Testis (tissue), 2 donors: ENCODE measurements around the gene PRSS35.

Experiments
- POLR2A ChIP-seq: fragments of 450-650 bp; IDR thresholded peaks from one replicate; pipeline ENCODE4 v1.6.1; 2017; ENCODE audit warnings: antibody characterized with exemption, mild to moderate bottlenecking, moderate library complexity
- TF ChIP-seq, protein P1 (sequence below), 3 experiments: fragments of 450-650 bp in 2 of 3; fragments of 200-600 bp in 1 of 3; sonication (generic) in 1 of 3; IDR thresholded peaks; one replicate each; pipeline ENCODE4 v1.5.1; 2016 to 2019; ENCODE audit warnings: antibody characterized with exemption in 3 of 3, mild to moderate bottlenecking in 2 of 3, moderate library complexity in 1 of 3

DNA sequence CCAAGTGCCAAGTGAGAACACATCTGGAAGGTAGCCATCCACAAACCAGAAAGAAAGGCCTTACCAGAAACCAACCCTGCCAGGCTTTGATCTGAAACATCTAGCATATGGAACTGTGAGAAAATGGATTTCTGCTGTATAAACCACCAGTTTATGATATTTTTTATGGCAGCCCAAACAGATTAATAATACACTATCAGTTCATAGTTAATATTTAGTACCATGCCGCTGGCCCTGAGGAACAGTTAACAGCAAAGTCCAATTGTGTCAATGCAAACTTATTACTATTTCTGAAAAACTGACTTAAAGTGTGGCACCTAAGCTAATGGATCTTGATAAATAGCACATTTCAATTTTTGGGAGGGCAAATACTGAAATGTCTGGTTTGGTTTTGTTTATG lies 35.4 kb upstream of the PRSS35 start:
- TF ChIP-seq, protein P1, sequence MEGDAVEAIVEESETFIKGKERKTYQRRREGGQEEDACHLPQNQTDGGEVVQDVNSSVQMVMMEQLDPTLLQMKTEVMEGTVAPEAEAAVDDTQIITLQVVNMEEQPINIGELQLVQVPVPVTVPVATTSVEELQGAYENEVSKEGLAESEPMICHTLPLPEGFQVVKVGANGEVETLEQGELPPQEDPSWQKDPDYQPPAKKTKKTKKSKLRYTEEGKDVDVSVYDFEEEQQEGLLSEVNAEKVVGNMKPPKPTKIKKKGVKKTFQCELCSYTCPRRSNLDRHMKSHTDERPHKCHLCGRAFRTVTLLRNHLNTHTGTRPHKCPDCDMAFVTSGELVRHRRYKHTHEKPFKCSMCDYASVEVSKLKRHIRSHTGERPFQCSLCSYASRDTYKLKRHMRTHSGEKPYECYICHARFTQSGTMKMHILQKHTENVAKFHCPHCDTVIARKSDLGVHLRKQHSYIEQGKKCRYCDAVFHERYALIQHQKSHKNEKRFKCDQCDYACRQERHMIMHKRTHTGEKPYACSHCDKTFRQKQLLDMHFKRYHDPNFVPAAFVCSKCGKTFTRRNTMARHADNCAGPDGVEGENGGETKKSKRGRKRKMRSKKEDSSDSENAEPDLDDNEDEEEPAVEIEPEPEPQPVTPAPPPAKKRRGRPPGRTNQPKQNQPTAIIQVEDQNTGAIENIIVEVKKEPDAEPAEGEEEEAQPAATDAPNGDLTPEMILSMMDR (IDR thresholded peaks at IDR 0.05) = no peak
- TF ChIP-seq POLR2A = no peak
